ENCODE measurements around the gene SMU1.

SMU1 gene

GRCh38 chr9:33040792-33041431, 35.6 kb downstream of the SMU1 start:
- TF ChIP-seq, protein P1, sequence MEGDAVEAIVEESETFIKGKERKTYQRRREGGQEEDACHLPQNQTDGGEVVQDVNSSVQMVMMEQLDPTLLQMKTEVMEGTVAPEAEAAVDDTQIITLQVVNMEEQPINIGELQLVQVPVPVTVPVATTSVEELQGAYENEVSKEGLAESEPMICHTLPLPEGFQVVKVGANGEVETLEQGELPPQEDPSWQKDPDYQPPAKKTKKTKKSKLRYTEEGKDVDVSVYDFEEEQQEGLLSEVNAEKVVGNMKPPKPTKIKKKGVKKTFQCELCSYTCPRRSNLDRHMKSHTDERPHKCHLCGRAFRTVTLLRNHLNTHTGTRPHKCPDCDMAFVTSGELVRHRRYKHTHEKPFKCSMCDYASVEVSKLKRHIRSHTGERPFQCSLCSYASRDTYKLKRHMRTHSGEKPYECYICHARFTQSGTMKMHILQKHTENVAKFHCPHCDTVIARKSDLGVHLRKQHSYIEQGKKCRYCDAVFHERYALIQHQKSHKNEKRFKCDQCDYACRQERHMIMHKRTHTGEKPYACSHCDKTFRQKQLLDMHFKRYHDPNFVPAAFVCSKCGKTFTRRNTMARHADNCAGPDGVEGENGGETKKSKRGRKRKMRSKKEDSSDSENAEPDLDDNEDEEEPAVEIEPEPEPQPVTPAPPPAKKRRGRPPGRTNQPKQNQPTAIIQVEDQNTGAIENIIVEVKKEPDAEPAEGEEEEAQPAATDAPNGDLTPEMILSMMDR (conservative IDR thresholded peaks at IDR 0.05; ENCODE audit: low read length), result no peak
- DNase-seq (ENCODE audit: low read depth), result no peak
- H3K4me3 ChIP-seq (ENCODE audit: low read length), result no peak overlapping the region

DNA sequence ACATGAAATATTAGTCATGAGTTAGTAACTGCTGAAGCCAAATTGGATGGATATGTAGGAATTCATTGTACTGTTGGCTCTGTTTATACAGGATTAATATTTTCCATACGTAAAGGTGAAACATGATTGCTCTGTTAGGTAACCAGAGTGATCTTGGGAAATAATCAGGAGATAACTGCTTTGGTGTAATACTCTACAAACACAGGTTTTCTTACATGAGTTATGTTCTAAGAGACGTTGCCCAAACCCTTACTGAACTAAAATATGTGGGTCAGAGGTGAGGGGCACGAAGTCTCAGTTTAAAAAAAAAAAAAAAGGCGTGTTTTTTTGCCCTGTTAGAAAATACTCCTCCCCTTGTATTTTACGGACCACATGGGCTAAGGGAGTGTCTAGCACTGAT, 43.6 kb downstream of the SMU1 start:
- H3K4me3 ChIP-seq (ENCODE audit: low read length), result no peak overlapping the region
- TF ChIP-seq, protein P1 (conservative IDR thresholded peaks at IDR 0.05; ENCODE audit: low read length), result no peak
- no peak for DNase-seq (ENCODE audit: low read depth)

DNA sequence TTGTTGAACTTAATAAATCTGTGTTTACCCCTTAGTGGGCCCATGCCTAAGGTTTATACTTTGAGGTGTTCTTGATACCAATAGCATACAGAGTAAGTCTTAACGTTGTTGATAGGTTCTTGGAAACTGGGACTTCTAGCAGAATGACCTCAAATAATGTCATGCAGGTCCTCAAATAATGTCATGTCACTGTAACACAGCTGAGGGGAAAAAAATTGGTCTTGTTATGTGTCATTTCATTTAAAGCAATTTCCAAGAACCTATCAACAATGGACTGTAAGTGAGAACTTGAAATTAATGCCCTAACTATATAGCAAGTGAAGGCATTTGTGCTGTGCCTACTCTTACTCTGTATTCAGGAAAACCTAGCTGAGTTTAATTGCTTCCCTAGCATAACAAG, 44.2 kb downstream of the SMU1 start:
- no peak overlapping the region for H3K4me3 ChIP-seq (ENCODE audit: low read length)
- no peak for DNase-seq (ENCODE audit: low read depth)
- TF ChIP-seq, protein P1 (conservative IDR thresholded peaks at IDR 0.05; ENCODE audit: low read length), result no peak

- H3K4me3 ChIP-seq (ENCODE audit: low read length), result no peak overlapping the region
- DNase-seq (ENCODE audit: low read depth), result no peak
- TF ChIP-seq, protein P1 (conservative IDR thresholded peaks at IDR 0.05; ENCODE audit: low read length), result no peak
Measured at GRCh38 chr9:33030285-33030684, 46.2 kb downstream of the SMU1 start.

DNA sequence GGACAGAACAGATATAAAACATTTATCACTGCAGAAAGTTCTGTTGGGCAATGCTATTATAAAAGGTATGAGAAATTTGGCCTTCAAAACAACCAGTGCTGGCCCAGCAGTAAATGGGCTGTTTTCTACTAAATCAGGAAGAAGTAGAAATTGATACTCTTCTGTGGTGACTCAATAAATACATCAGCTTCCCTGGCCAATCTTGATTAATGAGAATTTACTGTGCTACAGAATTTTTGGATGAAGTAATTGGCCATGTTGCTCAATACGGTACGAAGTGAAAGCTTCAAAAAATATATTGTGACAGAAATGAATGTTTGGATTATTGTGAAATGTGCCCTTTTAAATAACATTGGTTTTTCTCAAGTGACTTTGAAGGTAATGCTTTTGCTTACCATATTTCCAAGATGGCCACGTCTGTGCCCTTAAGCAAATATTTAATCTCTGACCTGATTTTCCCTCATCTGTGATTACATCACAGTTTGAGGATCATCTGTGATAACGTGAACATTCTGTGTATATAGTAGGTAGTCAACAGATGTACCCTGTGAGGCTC, 47.2 kb downstream of the SMU1 start:
- TF ChIP-seq, protein P1 (conservative IDR thresholded peaks at IDR 0.05; ENCODE audit: low read length), result no peak
- no peak overlapping the region for H3K4me3 ChIP-seq (ENCODE audit: low read length)
- peak; percentile 77 for DNase-seq (ENCODE audit: low read depth)

DNA sequence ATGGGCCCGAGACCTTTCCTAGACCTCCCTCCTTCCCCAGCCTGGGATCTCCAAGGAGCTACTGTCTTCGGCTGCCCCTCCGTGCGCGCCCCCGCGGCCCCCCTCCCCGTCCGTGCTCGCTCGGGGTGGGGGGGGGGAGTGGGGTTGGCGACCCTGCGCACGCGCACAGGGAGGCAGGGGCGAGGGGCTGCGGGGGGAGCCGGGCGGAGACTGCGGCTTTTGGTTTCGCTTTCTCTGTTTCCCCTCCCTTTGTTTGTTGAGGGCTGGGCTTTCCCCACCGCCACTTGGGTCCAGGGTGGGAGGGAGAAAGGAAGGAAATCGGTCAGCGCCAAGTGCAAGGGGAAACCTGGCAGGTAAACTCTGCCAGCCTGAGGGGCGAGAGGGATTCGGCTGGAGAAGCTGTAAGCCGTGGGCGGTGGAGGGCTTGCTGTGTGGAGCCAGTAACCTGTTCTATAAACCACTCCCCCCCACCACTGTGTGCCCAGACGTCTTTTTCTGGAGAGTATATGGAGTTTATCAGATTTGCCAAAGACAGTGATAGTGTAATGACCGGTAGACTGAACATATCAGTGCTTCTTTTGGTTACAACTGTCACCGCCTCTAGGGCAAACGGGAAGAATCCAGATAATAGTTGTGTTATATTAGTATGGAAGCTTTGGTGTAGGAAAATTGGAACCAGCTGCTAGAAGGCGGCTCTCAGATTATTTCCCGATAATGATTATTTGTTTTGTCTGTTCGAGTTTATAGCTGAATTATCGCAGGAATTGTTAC, 50.7 kb downstream of the SMU1 start:
- DNase-seq (ENCODE audit: low read depth), result peak; percentile 24
- TF ChIP-seq, protein P1 (conservative IDR thresholded peaks at IDR 0.05; ENCODE audit: low read length), result no peak
- peak overlapping the region; percentile 99 for H3K4me3 ChIP-seq (ENCODE audit: low read length)

All from AG10803 (cell line).